Heart left ventricle (tissue), 13 donors: ENCODE measurements around the gene PRC1.

ENCODE experiments used
- POLR2A ChIP-seq, 2 donors: fragments of 450-650 bp; IDR thresholded peaks; one replicate each; pipeline ENCODE4 v1.6.1; 2017; ENCODE audit warnings: antibody characterized with exemption in 2 of 2, mild to moderate bottlenecking in 2 of 2, moderate library complexity in 2 of 2
- TF ChIP-seq, protein P1 (sequence below), 12 donors: fragments of 200-600 bp; sonication (generic) in 4 of 12; IDR thresholded peaks; one replicate each; pipeline versions ENCODE4 v1.5.0 to v1.8.0; 2018 to 2022; ENCODE audit warnings: antibody characterized with exemption in 12 of 12, mild to moderate bottlenecking in 5 of 12
- donor health status: ischemic (EF 13 %, LVEDD 7.1; RV severe dilation, severe dysfunction).
- donor health status: DM: no; HTN: yes; CAD: no.
- donor health status: DM: no; HTN: no; CAD: no.
- donor health status: ischemic (EF 25% LVEDD 6.9; RV normal size, moderate dysfunction).
- donor health status: ischemic (EF 25% LVEDD 5.7; RV mildly dilated, moderate dysfunction).
- donor health status: ischemic (EF 35%, LVEDD 5.7; RV mildly dilated, moderate dysfunction).
- donor health status: nonischemic (EF 11% LVEDD 7.7; RV severe dilation, severe dysfunction).
- donor health status: DM: yes; HTN: yes; CAD: no.
- donor health status: PGD.
- donor health status: ischemic (EF 29% LVEDD 5.4; RV normal size, mild dysfunction).
- donor health status: nonischemic (EF 23%, LVEDD 6.1; RV moderate dilation, normal function).

DNA sequence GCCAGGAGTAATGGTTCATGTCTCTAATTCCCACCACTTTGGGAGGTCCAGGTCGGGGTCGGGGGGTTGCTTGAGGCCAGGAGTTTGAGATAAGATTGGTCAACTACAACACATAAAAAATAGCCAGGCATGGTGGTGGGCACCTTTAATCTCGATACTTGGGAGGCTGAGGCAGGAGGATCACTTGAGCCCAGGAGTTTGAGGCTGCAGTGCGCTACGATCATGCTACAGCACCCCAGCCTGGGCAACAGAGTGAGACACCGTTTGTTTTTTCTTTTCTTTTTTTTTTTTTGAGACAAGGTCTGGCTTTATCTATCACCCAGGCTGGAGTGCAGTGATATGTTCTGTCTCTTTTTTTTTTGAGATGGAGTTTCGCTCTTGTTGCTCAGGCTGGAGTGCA lies 29.4 kb upstream of the PRC1 start:
- TF ChIP-seq, protein P1, sequence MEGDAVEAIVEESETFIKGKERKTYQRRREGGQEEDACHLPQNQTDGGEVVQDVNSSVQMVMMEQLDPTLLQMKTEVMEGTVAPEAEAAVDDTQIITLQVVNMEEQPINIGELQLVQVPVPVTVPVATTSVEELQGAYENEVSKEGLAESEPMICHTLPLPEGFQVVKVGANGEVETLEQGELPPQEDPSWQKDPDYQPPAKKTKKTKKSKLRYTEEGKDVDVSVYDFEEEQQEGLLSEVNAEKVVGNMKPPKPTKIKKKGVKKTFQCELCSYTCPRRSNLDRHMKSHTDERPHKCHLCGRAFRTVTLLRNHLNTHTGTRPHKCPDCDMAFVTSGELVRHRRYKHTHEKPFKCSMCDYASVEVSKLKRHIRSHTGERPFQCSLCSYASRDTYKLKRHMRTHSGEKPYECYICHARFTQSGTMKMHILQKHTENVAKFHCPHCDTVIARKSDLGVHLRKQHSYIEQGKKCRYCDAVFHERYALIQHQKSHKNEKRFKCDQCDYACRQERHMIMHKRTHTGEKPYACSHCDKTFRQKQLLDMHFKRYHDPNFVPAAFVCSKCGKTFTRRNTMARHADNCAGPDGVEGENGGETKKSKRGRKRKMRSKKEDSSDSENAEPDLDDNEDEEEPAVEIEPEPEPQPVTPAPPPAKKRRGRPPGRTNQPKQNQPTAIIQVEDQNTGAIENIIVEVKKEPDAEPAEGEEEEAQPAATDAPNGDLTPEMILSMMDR (IDR thresholded peaks at IDR 0.05): no peak
- no peak for TF ChIP-seq POLR2A (IDR thresholded peaks at IDR 0.05)
